ENCODE data around the gene CCDC39. TPM values are rescaled to one million over a fixed set of nuclear protein-coding genes. Genes with fewer than 3 reads are reported as not detected.

Gene CCDC39
- total RNA-seq, 1 donor from 2014 or later = not detected

- H3K9me3 ChIP-seq (ENCODE audit: insufficient read depth, low read depth, low read length) = no peaks in the 10 kb centered on the region
- no peaks in the 10 kb centered on the region for H3K36me3 ChIP-seq (ENCODE audit: insufficient read depth, low read length)
- no peaks in the 10 kb centered on the region for H3K9me3 Mint-ChIP-seq (ENCODE audit: unreplicated experiment)
- no peak for TF ChIP-seq EZH2 (IDR thresholded peaks at IDR 0.05; ENCODE audit: insufficient read depth, low read length)
- TF ChIP-seq CTCF (IDR thresholded peaks at IDR 0.05; ENCODE audit: insufficient read depth, low read depth, low read length) = no peak
- H3K36me3 Mint-ChIP-seq (ENCODE audit: low read depth, unreplicated experiment) = no peaks in the 10 kb centered on the region
- H3K4me3 ChIP-seq (ENCODE audit: insufficient read depth, low read depth, low read length) = no peak overlapping the region
- peaks cover 3% of the 10 kb centered on the region for H3K79me2 ChIP-seq (ENCODE audit: insufficient read depth, low read length)
- no peak overlapping the region for H2AFZ ChIP-seq (ENCODE audit: low read depth, low read length)
- no peak for DNase-seq (ENCODE audit: low read depth)
- no peak for FAIRE-seq
- H3K4me1 Mint-ChIP-seq (ENCODE audit: low read depth, unreplicated experiment) = no peaks in the 10 kb centered on the region
- H3K9ac ChIP-seq (ENCODE audit: low read length) = no peak overlapping the region
- no peak overlapping the region for H3K27ac ChIP-seq (ENCODE audit: low read depth, low read length)
- peaks cover 1% of the 10 kb centered on the region for H3K27me3 Mint-ChIP-seq (ENCODE audit: low read depth, unreplicated experiment)
- no peak overlapping the region for H3K27ac Mint-ChIP-seq (ENCODE audit: unreplicated experiment)
- no peaks in the 10 kb centered on the region for H4K20me1 ChIP-seq (ENCODE audit: insufficient read depth, low read length)
- H3K4me2 ChIP-seq (ENCODE audit: low read length) = no peak overlapping the region
- H3K4me1 ChIP-seq (ENCODE audit: insufficient read depth, low read length) = no peaks in the 10 kb centered on the region
- H3K27me3 ChIP-seq (ENCODE audit: insufficient read depth, low read length) = no peaks in the 10 kb centered on the region
- no peak overlapping the region for H3K4me3 Mint-ChIP-seq (ENCODE audit: unreplicated experiment)
Observed at GRCh38 chr3:180630371-180630770, 48.9 kb downstream of the CCDC39 start.

- no peak overlapping the region for H3K4me2 ChIP-seq (ENCODE audit: low read length)
- DNase-seq (ENCODE audit: low read depth) = no peak
- H3K9me3 Mint-ChIP-seq (ENCODE audit: unreplicated experiment) = no peaks in the 10 kb centered on the region
- H3K4me3 Mint-ChIP-seq (ENCODE audit: unreplicated experiment) = no peak overlapping the region
- H3K4me1 ChIP-seq (ENCODE audit: insufficient read depth, low read length) = no peaks in the 10 kb centered on the region
- no peaks in the 10 kb centered on the region for H3K36me3 ChIP-seq (ENCODE audit: insufficient read depth, low read length)
- H3K27ac Mint-ChIP-seq (ENCODE audit: unreplicated experiment) = no peak overlapping the region
- H3K79me2 ChIP-seq (ENCODE audit: insufficient read depth, low read length) = peaks cover 5% of the 10 kb centered on the region
- H3K4me3 ChIP-seq (ENCODE audit: insufficient read depth, low read depth, low read length) = no peak overlapping the region
- no peak for FAIRE-seq
- H3K27me3 ChIP-seq (ENCODE audit: insufficient read depth, low read length) = no peaks in the 10 kb centered on the region
- H3K36me3 Mint-ChIP-seq (ENCODE audit: low read depth, unreplicated experiment) = no peaks in the 10 kb centered on the region
- no peak for TF ChIP-seq EZH2 (IDR thresholded peaks at IDR 0.05; ENCODE audit: insufficient read depth, low read length)
- no peak overlapping the region for H3K27ac ChIP-seq (ENCODE audit: low read depth, low read length)
- no peaks in the 10 kb centered on the region for H4K20me1 ChIP-seq (ENCODE audit: insufficient read depth, low read length)
- no peaks in the 10 kb centered on the region for H3K4me1 Mint-ChIP-seq (ENCODE audit: low read depth, unreplicated experiment)
- no peaks in the 10 kb centered on the region for H3K27me3 Mint-ChIP-seq (ENCODE audit: low read depth, unreplicated experiment)
- H3K9me3 ChIP-seq (ENCODE audit: insufficient read depth, low read depth, low read length) = no peaks in the 10 kb centered on the region
- H2AFZ ChIP-seq (ENCODE audit: low read depth, low read length) = no peak overlapping the region
- no peak overlapping the region for H3K9ac ChIP-seq (ENCODE audit: low read length)
Observed at GRCh38 chr3:180626844-180627243, 52.4 kb downstream of the CCDC39 start.

GRCh38 chr3:180624714-180625113, 54.6 kb downstream of the CCDC39 start:
- peaks cover 5% of the 10 kb centered on the region for H3K79me2 ChIP-seq (ENCODE audit: insufficient read depth, low read length)
- no peaks in the 10 kb centered on the region for H3K27me3 ChIP-seq (ENCODE audit: insufficient read depth, low read length)
- Mint-ChIP-seq H3K36me3 (ENCODE audit: low read depth, unreplicated experiment) (no peaks in the 10 kb centered on the region), H3K27ac (ENCODE audit: unreplicated experiment) (no peak overlapping the region), H3K27me3 (ENCODE audit: low read depth, unreplicated experiment) (no peaks in the 10 kb centered on the region), H3K9me3 (ENCODE audit: unreplicated experiment) (no peaks in the 10 kb centered on the region), H3K4me3 (ENCODE audit: unreplicated experiment) (no peak overlapping the region), H3K4me1 (ENCODE audit: low read depth, unreplicated experiment) (no peaks in the 10 kb centered on the region)
- no peaks in the 10 kb centered on the region for H3K36me3 ChIP-seq (ENCODE audit: insufficient read depth, low read length)
- H3K27ac ChIP-seq (ENCODE audit: low read depth, low read length) = no peak overlapping the region
- H3K4me3 ChIP-seq (ENCODE audit: insufficient read depth, low read depth, low read length) = no peak overlapping the region
- no peak overlapping the region for H2AFZ ChIP-seq (ENCODE audit: low read depth, low read length)
- TF ChIP-seq EZH2 (IDR thresholded peaks at IDR 0.05; ENCODE audit: insufficient read depth, low read length) = no peak
- TF ChIP-seq CTCF (IDR thresholded peaks at IDR 0.05; ENCODE audit: insufficient read depth, low read depth, low read length) = no peak
- no peak overlapping the region for H3K9ac ChIP-seq (ENCODE audit: low read length)
- no peaks in the 10 kb centered on the region for H3K9me3 ChIP-seq (ENCODE audit: insufficient read depth, low read depth, low read length)
- H4K20me1 ChIP-seq (ENCODE audit: insufficient read depth, low read length) = no peaks in the 10 kb centered on the region
- H3K4me1 ChIP-seq (ENCODE audit: insufficient read depth, low read length) = no peaks in the 10 kb centered on the region
- DNase-seq (ENCODE audit: low read depth) = no peak
- H3K4me2 ChIP-seq (ENCODE audit: low read length) = no peak overlapping the region
- no peak for FAIRE-seq

Data from astrocyte (in vitro differentiated cells and primary cell).